ENCODE measurements around the gene KLK1. TPM values are rescaled to one million over a fixed set of nuclear protein-coding genes. Genes with fewer than 3 reads are reported as not detected.
A peak's percentile ranks its signal among the peaks of the same experiment; 100 is the strongest.
"Not testable (repeated sequence)": the region's sequence is repeated elsewhere in the genome, so short reads cannot be mapped to it uniquely, and the experiment has no call there.

Gene KLK1
- total RNA-seq, 1 donor from 2014 or later: 1.7 TPM

GRCh38 chr19:50818859-50819472 lies 4.6 kb downstream of the KLK1 start:
- H3K27me3 ChIP-seq: peaks cover 46% of the 10 kb centered on the region
- H3K36me3 ChIP-seq: no peaks in the 10 kb centered on the region
- no peaks in the 10 kb centered on the region for H3K9me3 ChIP-seq
- no peak for TF ChIP-seq CTCF (IDR thresholded peaks at IDR 0.05)
- no peak overlapping the region for H3K27ac ChIP-seq
- DNase-seq (no peak), ATAC-seq (no peak)
- intact Hi-C loops (cut with DNase I): no loop called here
- H3K4me1 ChIP-seq: no peaks in the 10 kb centered on the region
- no peak overlapping the region for H3K4me3 ChIP-seq

GRCh38 chr19:50817941-50818858 lies 5.4 kb downstream of the KLK1 start:
- intact Hi-C loops (cut with DNase I): no loop called here
- H3K27me3 ChIP-seq: peaks cover 53% of the 10 kb centered on the region
- no peaks in the 10 kb centered on the region for H3K9me3 ChIP-seq
- peak overlapping the region; percentile 15 for H3K4me3 ChIP-seq
- ATAC-seq: peak; percentile 64
- H3K36me3 ChIP-seq: no peaks in the 10 kb centered on the region
- peak; percentile 73 for DNase-seq
- no peak overlapping the region for H3K27ac ChIP-seq
- H3K4me1 ChIP-seq: no peaks in the 10 kb centered on the region
- no peak for TF ChIP-seq CTCF (IDR thresholded peaks at IDR 0.05)

- H3K4me1 ChIP-seq: no peaks in the 10 kb centered on the region
- H3K27ac ChIP-seq: no peak overlapping the region
- H3K9me3 ChIP-seq: no peaks in the 10 kb centered on the region
- no peaks in the 10 kb centered on the region for H3K36me3 ChIP-seq
- intact Hi-C loops (cut with DNase I): no loop called here
- TF ChIP-seq CTCF (IDR thresholded peaks at IDR 0.05): no peak
- H3K4me3 ChIP-seq: no peak overlapping the region
- peaks cover 40% of the 10 kb centered on the region for H3K27me3 ChIP-seq
- DNase-seq (no peak), ATAC-seq (no peak)
Observed at GRCh38 chr19:50815439-50815838, 8.1 kb downstream of the KLK1 start.

DNA sequence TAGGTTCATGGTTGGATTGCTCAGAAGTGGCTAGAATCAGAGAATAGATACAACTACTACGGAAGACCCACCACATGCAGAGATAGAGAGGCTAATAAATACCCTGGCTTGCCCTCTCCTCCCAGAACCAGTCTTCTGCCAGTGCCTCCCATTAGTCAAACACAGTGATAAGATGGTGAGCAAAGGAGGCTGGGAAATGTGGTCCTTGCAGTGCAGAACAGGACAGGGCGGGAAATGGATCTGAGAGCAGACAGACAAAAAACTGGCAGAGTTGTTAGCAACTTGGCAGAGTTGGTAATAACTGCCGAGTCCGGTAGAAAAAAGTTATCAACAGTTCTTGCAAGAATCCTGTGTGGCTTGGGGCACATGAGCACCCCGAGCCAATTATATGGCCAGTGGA lies 8.7 kb downstream of the KLK1 start:
- no peak for TF ChIP-seq CTCF (IDR thresholded peaks at IDR 0.05)
- H3K36me3 ChIP-seq: no peaks in the 10 kb centered on the region
- no peak for ATAC-seq
- H3K27ac ChIP-seq: no peak overlapping the region
- H3K4me1 ChIP-seq: no peaks in the 10 kb centered on the region
- no peaks in the 10 kb centered on the region for H3K9me3 ChIP-seq
- no peak overlapping the region for H3K4me3 ChIP-seq
- peaks cover 35% of the 10 kb centered on the region for H3K27me3 ChIP-seq
- no peak for DNase-seq
- intact Hi-C loops (cut with DNase I): no loop called here

DNA sequence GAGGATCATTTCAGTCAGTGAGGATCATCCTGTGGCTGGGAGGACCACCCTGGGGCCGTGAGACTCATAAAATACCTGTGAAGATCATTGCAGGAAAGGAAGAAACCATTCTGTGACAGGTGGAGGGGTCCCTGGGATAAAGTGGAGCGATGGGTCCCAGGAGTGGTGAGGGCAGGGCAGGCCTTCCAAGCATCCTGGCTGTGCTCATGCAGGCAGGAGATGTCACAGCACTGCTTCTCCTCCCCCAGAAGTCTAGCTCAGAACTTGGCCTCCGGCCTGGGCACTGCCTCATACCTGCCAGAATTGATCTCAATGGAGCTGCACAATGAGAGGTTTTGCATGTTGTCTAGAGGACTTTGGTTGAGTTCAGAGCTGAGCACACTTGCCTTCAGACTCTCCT lies 11.1 kb downstream of the KLK1 start:
- ATAC-seq (no peak), DNase-seq (no peak)
- H3K27ac ChIP-seq: no peak overlapping the region
- no peaks in the 10 kb centered on the region for H3K4me1 ChIP-seq
- intact Hi-C loops (cut with DNase I): no loop called here
- H3K27me3 ChIP-seq: peaks cover 13% of the 10 kb centered on the region
- H3K4me3 ChIP-seq: no peak overlapping the region
- H3K9me3 ChIP-seq: no peaks in the 10 kb centered on the region
- TF ChIP-seq CTCF (IDR thresholded peaks at IDR 0.05): no peak
- H3K36me3 ChIP-seq: no peaks in the 10 kb centered on the region

- ATAC-seq; intact Hi-C loops (cut with DNase I); H3K4me3 ChIP-seq; H3K9me3 ChIP-seq; H3K27ac ChIP-seq; H3K4me1 ChIP-seq; DNase-seq; H3K36me3 ChIP-seq: not testable (repeated sequence)
- peaks cover 13% of the 10 kb centered on the region for H3K27me3 ChIP-seq
Observed at GRCh38 chr19:50811622-50812238, 11.9 kb downstream of the KLK1 start.
